Heart left ventricle (tissue), 16 donors: ENCODE data around the gene LIMA1. TPM values are rescaled to one million over a fixed set of nuclear protein-coding genes. Genes with fewer than 3 reads are reported as not detected.

Experiments used
- ATAC-seq, 4 donors: fragments of 200-7000 bp; cut with Tn5 transposase; one replicate each; pipeline ENCODE4 v1.9.1; 2020 to 2022; ENCODE audit warnings: moderate library complexity in 4 of 4, mild to moderate bottlenecking in 3 of 4, moderate number of reproducible peaks in 1 of 4
- DNase-seq, 5 donors: peaks; one replicate each; pipeline ENCODE4 v3.0.0-alpha.2; 2020
- H3K27ac ChIP-seq, 12 donors: fragments of 200-600 bp; sonication (generic) in 4 of 12; one replicate each; pipeline versions ENCODE4 v1.5.0 to v1.8.0; 2016 to 2022; ENCODE audit warnings: mild to moderate bottlenecking in 2 of 12
- H3K27me3 ChIP-seq, 9 donors: fragments of 200-600 bp; sonication (generic) in 2 of 9; one replicate each; pipeline versions ENCODE4 v1.5.1 to v1.8.0; 2016 to 2022; ENCODE audit warnings: mild to moderate bottlenecking in 3 of 9
- H3K36me3 ChIP-seq, 9 donors: fragments of 200-600 bp; sonication (generic) in 2 of 9; one replicate each; pipeline versions ENCODE4 v1.5.0 to v1.8.0; 2018 to 2022; ENCODE audit warnings: mild to moderate bottlenecking in 2 of 9
- H3K4me1 ChIP-seq, 12 donors: fragments of 200-600 bp; sonication (generic) in 4 of 12; one replicate each; pipeline versions ENCODE4 v1.5.0 to v1.8.0; 2016 to 2022; ENCODE audit warnings: mild to moderate bottlenecking in 3 of 12
- H3K4me3 ChIP-seq, 12 donors: fragments of 200-600 bp; sonication (generic) in 4 of 12; one replicate each; pipeline versions ENCODE4 v1.5.0 to v1.8.0; 2017 to 2022; ENCODE audit warnings: mild to moderate bottlenecking in 9 of 12, moderate library complexity in 4 of 12
- H3K9me3 ChIP-seq, 12 donors: fragments of 200-600 bp; sonication (generic) in 4 of 12; one replicate each; pipeline versions ENCODE4 v1.5.0 to v1.8.0; 2016 to 2022; ENCODE audit warnings: mild to moderate bottlenecking in 1 of 12
- POLR2A ChIP-seq, 2 donors: fragments of 450-650 bp; IDR thresholded peaks; one replicate each; pipeline ENCODE4 v1.6.1; 2017; ENCODE audit warnings: antibody characterized with exemption in 2 of 2, mild to moderate bottlenecking in 2 of 2, moderate library complexity in 2 of 2
- WGBS, 4 donors: extraction: QIAGEN DNeasy Blood & Tissue Kit in 2 of 4; methylation state at CpG; one replicate each; pipeline versions ENCODE4 v1.1.5 to v1.1.7; 2013 to 2018; 5-methylcytosine and 5-hydroxymethylcytosine counted together
- intact Hi-C, 10 donors: fragments of 100-400 bp; cut with DNase I; formaldehyde crosslinking; loops; one replicate each; pipeline versions ENCODE4 v1.11.1 to v1.14.2; 2022
- polyA plus RNA-seq, 2 donors: library from polyadenylated mRNA; stranded (reverse); fragments of 200-250 nt; gene quantifications; one replicate each; pipeline ENCODE4 v1.2.3, GENCODE V29; 2013
- total RNA-seq, 9 donors: library from RNA; depleted of rRNA in 2 of 9; stranded (reverse); fragments of >200 nt in 2 of 9; fragmentation: NEBNext Ultra II Directional in 3 of 9; extraction: Animal tissue kit (Norgen Biotek cat#: 25700) in 3 of 9; gene quantifications; one replicate each; pipeline versions ENCODE4 v1.1.0 to v1.2.4, GENCODE V29; 2016 to 2023
- TF ChIP-seq, protein P1 (sequence below), 12 donors: fragments of 200-600 bp; sonication (generic) in 4 of 12; IDR thresholded peaks; one replicate each; pipeline versions ENCODE4 v1.5.0 to v1.8.0; 2018 to 2022; ENCODE audit warnings: antibody characterized with exemption in 12 of 12, mild to moderate bottlenecking in 5 of 12
- donor health status: ischemic (EF 13 %, LVEDD 7.1; RV severe dilation, severe dysfunction).
- donor health status: healthy with polysubstance abuse.
- donor health status: DM: no; HTN: yes; CAD: no.
- donor health status: DM: no; HTN: no; CAD: no.
- donor health status: ischemic (EF 25% LVEDD 6.9; RV normal size, moderate dysfunction).
- donor health status: ischemic (EF 25% LVEDD 5.7; RV mildly dilated, moderate dysfunction).
- donor health status: healthy.
- donor health status: DM: yes; HTN: yes; CAD: no.
- donor health status: ischemic (EF 35%, LVEDD 5.7; RV mildly dilated, moderate dysfunction).
- donor health status: nonischemic (EF 11% LVEDD 7.7; RV severe dilation, severe dysfunction).
- donor health status: DM: yes; HTN: yes; CAD: no.
- donor health status: PGD.
- donor health status: ischemic (EF 29% LVEDD 5.4; RV normal size, mild dysfunction).
- donor health status: nonischemic (EF 23%, LVEDD 6.1; RV moderate dilation, normal function).

Gene LIMA1
- total and polyA plus RNA-seq, 11 donors, result 11.6 to 38.8 (median 14.7) TPM

DNA sequence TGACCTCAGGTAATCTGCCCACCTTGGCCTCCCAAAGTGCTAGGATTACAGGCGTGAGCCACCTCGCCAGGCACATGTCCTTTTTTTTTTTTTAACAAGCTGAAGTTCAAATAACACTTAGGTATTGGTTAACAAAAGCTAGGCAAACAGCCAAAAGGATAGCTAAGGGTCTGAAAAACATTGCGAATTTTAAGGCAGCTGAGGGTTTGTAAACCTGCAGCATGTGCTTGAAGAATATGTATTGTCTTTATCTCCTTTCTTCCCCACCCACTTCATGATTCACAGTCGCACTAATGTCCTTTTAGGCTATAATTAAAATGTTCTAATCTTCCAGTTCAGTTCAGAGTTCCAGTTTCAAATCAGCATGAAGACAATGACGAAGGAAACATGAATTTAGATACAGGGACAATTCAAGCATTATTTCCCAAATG lies 86.0 kb downstream of the LIMA1 start:
- DNase-seq (no peak), ATAC-seq (no peak)
- intact Hi-C loops, result no loop called here
- 75 to 88% (median 80%) methylated on average over 5 of the region's 5 CpGs for WGBS, 4 donors
- Histone ChIP-seq H3K4me3 (no peak overlapping the region), H3K27ac (no peak overlapping the region), H3K4me1 (peaks cover 0 to 7% (median 0%) of the 10 kb centered on the region in 12 donors), H3K9me3 (no peaks in the 10 kb centered on the region), H3K27me3 (no peaks in the 10 kb centered on the region), H3K36me3 (peaks cover 0 to 100% (median 85%) of the 10 kb centered on the region in 9 donors)
- TF ChIP-seq, protein P1, sequence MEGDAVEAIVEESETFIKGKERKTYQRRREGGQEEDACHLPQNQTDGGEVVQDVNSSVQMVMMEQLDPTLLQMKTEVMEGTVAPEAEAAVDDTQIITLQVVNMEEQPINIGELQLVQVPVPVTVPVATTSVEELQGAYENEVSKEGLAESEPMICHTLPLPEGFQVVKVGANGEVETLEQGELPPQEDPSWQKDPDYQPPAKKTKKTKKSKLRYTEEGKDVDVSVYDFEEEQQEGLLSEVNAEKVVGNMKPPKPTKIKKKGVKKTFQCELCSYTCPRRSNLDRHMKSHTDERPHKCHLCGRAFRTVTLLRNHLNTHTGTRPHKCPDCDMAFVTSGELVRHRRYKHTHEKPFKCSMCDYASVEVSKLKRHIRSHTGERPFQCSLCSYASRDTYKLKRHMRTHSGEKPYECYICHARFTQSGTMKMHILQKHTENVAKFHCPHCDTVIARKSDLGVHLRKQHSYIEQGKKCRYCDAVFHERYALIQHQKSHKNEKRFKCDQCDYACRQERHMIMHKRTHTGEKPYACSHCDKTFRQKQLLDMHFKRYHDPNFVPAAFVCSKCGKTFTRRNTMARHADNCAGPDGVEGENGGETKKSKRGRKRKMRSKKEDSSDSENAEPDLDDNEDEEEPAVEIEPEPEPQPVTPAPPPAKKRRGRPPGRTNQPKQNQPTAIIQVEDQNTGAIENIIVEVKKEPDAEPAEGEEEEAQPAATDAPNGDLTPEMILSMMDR (IDR thresholded peaks at IDR 0.05), result no peak
- TF ChIP-seq POLR2A (IDR thresholded peaks at IDR 0.05), result no peak

DNA sequence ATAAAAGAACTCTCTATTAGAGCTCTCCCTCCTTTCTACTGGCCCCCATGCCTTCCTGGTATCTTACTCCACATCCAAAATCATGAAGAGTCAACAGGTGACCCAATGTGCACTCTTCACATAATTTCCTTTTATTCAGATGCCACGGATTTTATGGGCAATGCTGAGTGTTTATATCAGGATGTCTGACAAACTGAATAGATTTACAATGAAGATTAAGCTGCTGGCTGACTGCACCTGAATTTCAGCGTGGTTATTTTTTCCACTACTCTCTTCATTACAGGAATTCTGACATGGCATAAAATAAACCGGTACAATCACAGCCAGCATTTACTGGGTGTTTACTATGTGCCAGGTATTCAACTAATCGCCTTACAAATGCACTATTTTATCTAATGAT lies 86.8 kb downstream of the LIMA1 start:
- H3K36me3 ChIP-seq, result peaks cover 0 to 100% (median 85%) of the 10 kb centered on the region in 9 donors
- 86 to 93% (median 90%) methylated on average over 4 of the region's 4 CpGs for WGBS, 4 donors

DNA sequence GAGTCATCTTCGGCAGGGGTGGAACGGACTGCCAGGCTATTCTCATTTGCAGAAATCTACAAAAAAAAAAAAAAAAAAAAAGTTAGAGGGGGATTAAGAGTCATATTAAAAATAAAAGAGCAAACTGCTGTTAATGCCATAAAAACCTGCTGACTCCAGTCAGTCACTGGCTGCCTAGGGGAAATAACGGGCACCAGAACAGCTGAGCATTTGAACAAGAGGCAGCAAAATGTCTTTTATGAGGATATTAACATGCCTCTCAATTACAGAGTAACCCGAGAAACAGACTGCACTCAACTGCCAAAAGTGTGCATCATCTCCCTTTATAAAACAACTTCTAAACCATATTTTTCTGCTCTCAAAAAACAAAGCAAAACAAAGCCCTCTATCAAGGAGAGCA lies 87.5 kb downstream of the LIMA1 start:
- H3K27me3 ChIP-seq, result no peaks in the 10 kb centered on the region
- no peak overlapping the region for H3K27ac ChIP-seq
- DNase-seq (no peak), ATAC-seq (no peak)
- H3K4me1 ChIP-seq, result peaks cover 0 to 6% (median 0%) of the 10 kb centered on the region in 12 donors
- 89 to 91% (median 90%) methylated on average over 4 of the region's 4 CpGs for WGBS, 4 donors
- no peak for TF ChIP-seq POLR2A (IDR thresholded peaks at IDR 0.05)
- no peak overlapping the region for H3K4me3 ChIP-seq
- intact Hi-C loops, result no loop called here
- no peaks in the 10 kb centered on the region for H3K9me3 ChIP-seq
- peaks cover 0 to 100% (median 88%) of the 10 kb centered on the region in 9 donors for H3K36me3 ChIP-seq

More for the DNA sequence above, 86.8 kb downstream of the LIMA1 start:
- H3K4me3 ChIP-seq, result no peak overlapping the region
- no peaks in the 10 kb centered on the region for H3K9me3 ChIP-seq
- no peak for ATAC-seq
- no peak overlapping the region for H3K27ac ChIP-seq
- H3K27me3 ChIP-seq, result no peaks in the 10 kb centered on the region
- TF ChIP-seq POLR2A (IDR thresholded peaks at IDR 0.05), result no peak
- TF ChIP-seq, protein P1 (IDR thresholded peaks at IDR 0.05), result no peak
- H3K4me1 ChIP-seq, result peaks cover 0 to 7% (median 0%) of the 10 kb centered on the region in 12 donors
- DNase-seq, result no peak
- intact Hi-C loops, result no loop called here

DNA sequence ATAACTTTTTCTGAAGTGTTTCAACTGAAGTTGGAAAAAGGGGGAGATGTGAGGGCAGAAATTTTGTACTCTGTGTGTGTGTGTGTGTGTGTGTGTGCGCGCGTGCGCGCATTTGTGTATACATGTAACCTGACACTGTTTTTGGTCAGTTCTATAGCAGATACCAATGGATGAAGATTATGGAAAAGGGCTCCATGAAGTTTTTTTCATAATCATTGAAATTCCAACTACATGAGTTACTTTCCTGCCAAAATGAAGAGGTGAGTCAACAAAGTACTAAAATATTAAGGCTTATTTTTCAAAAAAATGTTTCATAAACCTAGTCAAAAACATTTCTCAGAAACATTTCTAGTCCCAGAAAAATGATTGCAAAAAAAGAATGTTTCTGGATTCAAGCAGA lies 90.4 kb downstream of the LIMA1 start:
- no peak overlapping the region for H3K27ac ChIP-seq
- no peak for ATAC-seq
- H3K36me3 ChIP-seq, result peaks cover 0 to 93% (median 74%) of the 10 kb centered on the region in 9 donors

More for the DNA sequence above, 90.4 kb downstream of the LIMA1 start:
- Histone ChIP-seq H3K9me3 (no peaks in the 10 kb centered on the region), H3K4me3 (no peak overlapping the region), H3K27me3 (no peaks in the 10 kb centered on the region), H3K4me1 (peaks cover 0 to 15% (median 6%) of the 10 kb centered on the region in 12 donors)
- TF ChIP-seq, protein P1 (IDR thresholded peaks at IDR 0.05), result no peak
- no peak for TF ChIP-seq POLR2A (IDR thresholded peaks at IDR 0.05)
- intact Hi-C loops, result no loop called here
- WGBS, 4 donors, result 79 to 91% (median 89%) methylated on average over 5 of the region's 5 CpGs
- no peak for DNase-seq
